ENCODE results near the gene TMEM80.
"Not testable (repeated sequence)": the region's sequence is repeated elsewhere in the genome, so short reads cannot be mapped to it uniquely, and the experiment has no call there.

TMEM80 gene

DNA sequence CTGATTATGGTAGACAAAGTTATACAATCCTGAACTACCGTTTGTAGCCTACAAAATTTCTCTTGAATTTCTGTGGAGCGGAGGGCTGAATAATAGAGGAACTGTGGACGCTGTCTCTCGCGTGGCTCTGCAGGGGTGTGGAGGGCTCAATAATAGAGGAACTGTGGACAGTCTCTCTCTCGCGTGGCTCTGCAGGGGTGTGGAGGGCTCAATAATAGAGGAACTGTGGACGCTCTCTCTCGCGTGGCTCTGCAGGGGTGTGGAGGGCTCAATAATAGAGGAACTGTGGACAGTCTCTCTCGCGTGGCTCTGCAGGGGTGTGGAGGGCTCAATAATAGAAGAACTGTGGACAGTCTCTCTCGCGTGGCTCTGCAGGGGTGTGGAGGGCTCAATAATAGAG lies 42.5 kb upstream of the TMEM80 start:
- not testable (repeated sequence) for H2BK120ac ChIP-seq (ENCODE audit: low read depth, low read length); H3K9me3 ChIP-seq (replicated peaks in 1 of 2; ENCODE audit: control insufficient read depth in 2 of 2, insufficient read depth in 1 of 2, low read depth in 1 of 2, low read length in 2 of 2); H4K91ac ChIP-seq (ENCODE audit: low read depth, low read length, poor library complexity); H3K4me2 ChIP-seq (ENCODE audit: insufficient read depth, low read length, poor library complexity, severe bottlenecking); H3K4me3 ChIP-seq (ENCODE audit: low read length in 2 of 2); DNase-seq (ENCODE audit: low spot score); H2AFZ ChIP-seq (ENCODE audit: low read length); H3K23ac ChIP-seq (ENCODE audit: low read depth, low read length, poor library complexity); H3K79me1 ChIP-seq (ENCODE audit: low read depth, low read length); H3K4ac ChIP-seq (ENCODE audit: low read length); H3K14ac ChIP-seq (ENCODE audit: low read length); H3K27me3 ChIP-seq (ENCODE audit: control insufficient read depth in 3 of 3, insufficient read depth in 3 of 3, low read depth in 1 of 3, low read length in 3 of 3); H2AK5ac ChIP-seq (ENCODE audit: low read depth, low read length); H2BK5ac ChIP-seq (ENCODE audit: low read length); H3K4me1 ChIP-seq (ENCODE audit: control insufficient read depth in 2 of 2, insufficient read depth in 1 of 2, low read depth in 1 of 2, low read length in 2 of 2); H3K27ac ChIP-seq (replicated peaks; ENCODE audit: low read length); H2BK12ac ChIP-seq (ENCODE audit: low read length); H4K8ac ChIP-seq (ENCODE audit: low read depth, low read length); H3K9ac ChIP-seq (ENCODE audit: low read depth, low read length, poor library complexity); H3K18ac ChIP-seq (ENCODE audit: low read length); H2BK15ac ChIP-seq (ENCODE audit: low read length)
- peaks cover 9 to 68% of the 10 kb centered on the region in 2 donors for H3K36me3 ChIP-seq (replicated peaks in 1 of 2; ENCODE audit: control insufficient read depth in 2 of 2, insufficient read depth in 2 of 2, low read length in 2 of 2)
- no CpG with 5 or more reads among the region's 14 CpGs for WGBS, 2 donors (ENCODE audit: extremely low coverage in 2 of 2, insufficient read length in 2 of 2, insufficient replicate concordance in 1 of 2)

DNA sequence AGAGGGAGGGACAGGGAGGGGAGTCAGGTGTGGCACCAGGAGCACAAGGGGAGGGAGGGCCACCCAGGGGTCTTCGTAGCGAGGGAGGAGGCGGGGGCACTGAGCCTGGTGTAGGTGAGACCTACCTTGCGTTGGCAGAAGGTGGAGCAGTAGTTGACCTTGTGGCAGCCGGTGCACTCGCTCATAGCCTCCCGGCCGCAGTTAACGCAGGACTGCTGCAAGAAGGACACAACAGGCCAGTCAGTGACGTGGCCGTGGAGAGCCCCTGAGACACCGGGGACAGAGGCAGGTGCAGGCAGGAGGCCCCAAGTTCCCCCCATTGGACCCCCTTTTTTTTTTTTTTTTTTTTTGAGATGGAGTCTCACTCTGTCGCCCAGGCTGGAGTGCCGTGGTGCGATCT lies 41.8 kb upstream of the TMEM80 start:
- Histone ChIP-seq H3K23ac (ENCODE audit: low read depth, low read length, poor library complexity) (no peak overlapping the region), H3K4me2 (ENCODE audit: insufficient read depth, low read length, poor library complexity, severe bottlenecking) (no peak overlapping the region), H2BK5ac (ENCODE audit: low read length) (no peak overlapping the region), H3K14ac (ENCODE audit: low read length) (no peak overlapping the region), H2BK120ac (ENCODE audit: low read depth, low read length) (no peak overlapping the region), H4K91ac (ENCODE audit: low read depth, low read length, poor library complexity) (no peak overlapping the region), H3K9ac (ENCODE audit: low read depth, low read length, poor library complexity) (no peak overlapping the region), H2BK15ac (ENCODE audit: low read length) (no peak overlapping the region), H3K27ac (replicated peaks; ENCODE audit: low read length) (no peak overlapping the region), H3K4me3 (ENCODE audit: low read length in 2 of 2) (no peak overlapping the region), H2AFZ (ENCODE audit: low read length) (no peak overlapping the region), H3K36me3 (replicated peaks in 1 of 2; ENCODE audit: control insufficient read depth in 2 of 2, insufficient read depth in 2 of 2, low read length in 2 of 2) (peaks cover 9 to 69% of the 10 kb centered on the region in 2 donors), H3K4ac (ENCODE audit: low read length) (no peak overlapping the region), H2BK12ac (ENCODE audit: low read length) (no peak overlapping the region), H3K9me3 (replicated peaks in 1 of 2; ENCODE audit: control insufficient read depth in 2 of 2, insufficient read depth in 1 of 2, low read depth in 1 of 2, low read length in 2 of 2) (no peaks in the 10 kb centered on the region), H4K8ac (ENCODE audit: low read depth, low read length) (no peak overlapping the region), H3K18ac (ENCODE audit: low read length) (no peak overlapping the region), H3K4me1 (ENCODE audit: control insufficient read depth in 2 of 2, insufficient read depth in 1 of 2, low read depth in 1 of 2, low read length in 2 of 2) (no peaks in the 10 kb centered on the region), H3K27me3 (ENCODE audit: control insufficient read depth in 3 of 3, insufficient read depth in 3 of 3, low read depth in 1 of 3, low read length in 3 of 3) (no peaks in the 10 kb centered on the region), H2AK5ac (ENCODE audit: low read depth, low read length) (no peak overlapping the region), H3K79me1 (ENCODE audit: low read depth, low read length) (peaks cover 1% of the 10 kb centered on the region)
- WGBS, 2 donors (ENCODE audit: extremely low coverage in 2 of 2, insufficient read length in 2 of 2, insufficient replicate concordance in 1 of 2), result no CpG with 5 or more reads among the region's 15 CpGs
- no peak for DNase-seq (ENCODE audit: low spot score)

DNA sequence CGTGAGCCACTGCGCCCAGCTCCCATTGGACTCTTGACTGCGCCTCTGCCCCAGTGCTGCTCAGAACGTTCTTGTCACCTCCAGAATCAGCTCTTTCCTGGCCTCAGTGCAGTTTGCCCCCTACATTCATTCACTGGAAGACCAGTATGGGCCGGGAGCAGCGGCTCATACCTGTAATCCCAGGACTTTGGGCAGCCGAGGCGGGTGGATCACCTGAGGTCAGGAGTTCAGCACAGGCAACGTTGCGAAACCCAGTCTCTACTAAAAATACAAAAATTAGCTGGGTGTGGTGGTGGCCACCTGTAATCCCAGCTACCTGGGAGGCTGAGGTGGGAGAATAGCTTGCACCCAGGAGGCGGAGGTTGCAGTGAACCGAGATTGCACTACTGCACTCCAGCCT lies 41.2 kb upstream of the TMEM80 start:
- not testable (repeated sequence) for H3K9me3 ChIP-seq (replicated peaks in 1 of 2; ENCODE audit: control insufficient read depth in 2 of 2, insufficient read depth in 1 of 2, low read depth in 1 of 2, low read length in 2 of 2); H2BK120ac ChIP-seq (ENCODE audit: low read depth, low read length); H2BK12ac ChIP-seq (ENCODE audit: low read length); DNase-seq (ENCODE audit: low spot score); H3K4me3 ChIP-seq (ENCODE audit: low read length in 2 of 2); H2BK5ac ChIP-seq (ENCODE audit: low read length); H2BK15ac ChIP-seq (ENCODE audit: low read length); H3K9ac ChIP-seq (ENCODE audit: low read depth, low read length, poor library complexity); H3K14ac ChIP-seq (ENCODE audit: low read length); H3K27ac ChIP-seq (replicated peaks; ENCODE audit: low read length); H3K23ac ChIP-seq (ENCODE audit: low read depth, low read length, poor library complexity); H2AK5ac ChIP-seq (ENCODE audit: low read depth, low read length); H3K4me2 ChIP-seq (ENCODE audit: insufficient read depth, low read length, poor library complexity, severe bottlenecking); H3K4ac ChIP-seq (ENCODE audit: low read length); H3K27me3 ChIP-seq (ENCODE audit: control insufficient read depth in 3 of 3, insufficient read depth in 3 of 3, low read depth in 1 of 3, low read length in 3 of 3); H4K8ac ChIP-seq (ENCODE audit: low read depth, low read length); H4K91ac ChIP-seq (ENCODE audit: low read depth, low read length, poor library complexity); H2AFZ ChIP-seq (ENCODE audit: low read length); H3K79me1 ChIP-seq (ENCODE audit: low read depth, low read length); H3K4me1 ChIP-seq (ENCODE audit: control insufficient read depth in 2 of 2, insufficient read depth in 1 of 2, low read depth in 1 of 2, low read length in 2 of 2); H3K18ac ChIP-seq (ENCODE audit: low read length)
- H3K36me3 ChIP-seq (replicated peaks in 1 of 2; ENCODE audit: control insufficient read depth in 2 of 2, insufficient read depth in 2 of 2, low read length in 2 of 2), result peaks cover 12 to 74% of the 10 kb centered on the region in 2 donors
- no CpG with 5 or more reads among the region's 12 CpGs for WGBS, 2 donors (ENCODE audit: extremely low coverage in 2 of 2, insufficient read length in 2 of 2, insufficient replicate concordance in 1 of 2)

DNA sequence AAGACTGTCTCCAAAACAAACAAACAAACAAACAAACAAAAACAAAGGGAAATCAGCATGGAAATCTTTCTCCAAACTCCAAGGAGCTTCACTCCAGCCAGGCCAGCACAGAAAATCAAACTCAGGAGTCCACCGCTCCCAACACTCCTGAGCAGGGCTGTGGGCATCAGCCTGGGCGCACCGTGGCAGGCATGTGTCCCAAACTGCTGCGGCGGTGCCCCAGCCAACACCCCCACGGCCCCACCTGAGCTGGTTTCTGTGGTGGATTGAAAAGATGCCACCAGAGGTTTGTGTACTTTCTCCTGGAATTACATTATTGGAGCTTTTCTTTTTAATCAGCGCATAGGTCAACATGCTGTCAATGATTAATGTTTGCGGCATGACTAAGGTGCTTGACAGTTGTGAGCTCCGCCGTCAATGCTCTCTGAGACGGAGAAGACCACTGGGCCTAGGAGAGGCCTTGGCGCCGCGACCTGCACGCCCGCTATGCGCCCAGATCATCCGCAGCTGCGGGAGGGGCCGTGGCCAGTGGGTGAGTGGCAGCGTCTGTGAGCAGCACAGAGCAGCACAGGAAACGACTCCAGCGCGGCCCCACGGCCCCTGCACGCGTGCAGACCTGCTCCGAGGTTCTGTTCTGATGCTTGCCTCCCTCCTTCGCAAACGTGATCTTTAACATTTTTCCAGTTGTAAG lies 40.4 kb upstream of the TMEM80 start:
- Histone ChIP-seq H3K27me3 (ENCODE audit: control insufficient read depth in 3 of 3, insufficient read depth in 3 of 3, low read depth in 1 of 3, low read length in 3 of 3) (no peaks in the 10 kb centered on the region), H2BK12ac (ENCODE audit: low read length) (no peak overlapping the region), H3K4me3 (ENCODE audit: low read length in 2 of 2) (no peak overlapping the region), H3K4me1 (ENCODE audit: control insufficient read depth in 2 of 2, insufficient read depth in 1 of 2, low read depth in 1 of 2, low read length in 2 of 2) (no peaks in the 10 kb centered on the region), H4K91ac (ENCODE audit: low read depth, low read length, poor library complexity) (no peak overlapping the region), H2AK5ac (ENCODE audit: low read depth, low read length) (no peak overlapping the region), H3K18ac (ENCODE audit: low read length) (no peak overlapping the region), H3K4ac (ENCODE audit: low read length) (no peak overlapping the region), H3K4me2 (ENCODE audit: insufficient read depth, low read length, poor library complexity, severe bottlenecking) (no peak overlapping the region), H3K36me3 (replicated peaks in 1 of 2; ENCODE audit: control insufficient read depth in 2 of 2, insufficient read depth in 2 of 2, low read length in 2 of 2) (peaks cover 9 to 75% of the 10 kb centered on the region in 2 donors), H4K8ac (ENCODE audit: low read depth, low read length) (no peak overlapping the region), H2BK15ac (ENCODE audit: low read length) (no peak overlapping the region), H3K9me3 (replicated peaks in 1 of 2; ENCODE audit: control insufficient read depth in 2 of 2, insufficient read depth in 1 of 2, low read depth in 1 of 2, low read length in 2 of 2) (no peaks in the 10 kb centered on the region), H3K27ac (replicated peaks; ENCODE audit: low read length) (no peak overlapping the region), H3K79me1 (ENCODE audit: low read depth, low read length) (peaks cover 4% of the 10 kb centered on the region), H2AFZ (ENCODE audit: low read length) (no peak overlapping the region), H3K9ac (ENCODE audit: low read depth, low read length, poor library complexity) (no peak overlapping the region), H3K23ac (ENCODE audit: low read depth, low read length, poor library complexity) (no peak overlapping the region), H2BK5ac (ENCODE audit: low read length) (no peak overlapping the region), H2BK120ac (ENCODE audit: low read depth, low read length) (no peak overlapping the region), H3K14ac (ENCODE audit: low read length) (no peak overlapping the region)
- no peak for DNase-seq (ENCODE audit: low spot score)
- WGBS, 2 donors (ENCODE audit: extremely low coverage in 2 of 2, insufficient read length in 2 of 2, insufficient replicate concordance in 1 of 2), result no CpG with 5 or more reads among the region's 30 CpGs
